HG02840 (cell line): ENCODE measurements around the gene SNX32.
"Not testable (repeated sequence)": the region's sequence is repeated elsewhere in the genome, so short reads cannot be mapped to it uniquely, and the experiment has no call there.

ENCODE experiments used
- ATAC-seq: cut with Tn5 transposase; IDR thresholded peaks from one replicate; pipeline ENCODE4 v1.9.1; 2021; ENCODE audit warnings: mild to moderate bottlenecking, moderate library complexity, moderate number of reproducible peaks; ENCODE audit not compliant: unreplicated experiment, low FRiP score

Gene SNX32

DNA sequence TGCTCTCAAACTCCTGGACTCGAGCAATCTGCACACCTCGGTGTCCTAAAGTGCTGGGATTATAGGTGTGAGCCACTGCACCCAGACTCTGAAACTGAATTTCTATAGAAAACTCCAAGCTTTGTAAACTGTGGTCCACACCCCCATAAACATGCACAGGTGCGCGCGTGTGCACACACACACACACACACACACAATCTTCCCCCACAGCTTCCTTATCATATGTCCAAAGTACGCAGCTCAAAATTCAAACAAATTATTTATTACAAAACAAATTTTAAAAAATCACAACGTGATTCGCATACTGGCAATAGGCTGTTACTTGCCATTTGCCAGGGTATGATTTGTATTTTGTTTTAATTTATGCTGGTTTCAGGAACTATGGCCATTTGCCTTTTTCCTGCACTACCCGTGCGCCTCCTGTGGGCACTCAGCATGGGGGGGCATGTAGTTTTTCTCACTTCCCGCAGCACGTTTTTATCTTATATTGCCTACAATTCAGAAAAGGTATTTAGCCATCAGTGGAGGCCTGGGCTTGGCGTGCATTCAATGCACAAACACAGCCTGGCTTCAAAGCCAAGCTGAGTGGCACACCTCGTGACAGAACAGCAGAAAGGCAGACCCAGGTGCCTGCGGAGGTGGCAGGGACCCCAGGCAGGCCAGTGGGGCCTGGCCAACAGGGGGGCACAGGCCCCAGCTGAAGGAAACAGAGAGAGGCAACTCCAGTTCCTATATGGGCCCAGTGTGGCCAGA, 10.8 kb upstream of the SNX32 start:
- ATAC-seq, result no peak

DNA sequence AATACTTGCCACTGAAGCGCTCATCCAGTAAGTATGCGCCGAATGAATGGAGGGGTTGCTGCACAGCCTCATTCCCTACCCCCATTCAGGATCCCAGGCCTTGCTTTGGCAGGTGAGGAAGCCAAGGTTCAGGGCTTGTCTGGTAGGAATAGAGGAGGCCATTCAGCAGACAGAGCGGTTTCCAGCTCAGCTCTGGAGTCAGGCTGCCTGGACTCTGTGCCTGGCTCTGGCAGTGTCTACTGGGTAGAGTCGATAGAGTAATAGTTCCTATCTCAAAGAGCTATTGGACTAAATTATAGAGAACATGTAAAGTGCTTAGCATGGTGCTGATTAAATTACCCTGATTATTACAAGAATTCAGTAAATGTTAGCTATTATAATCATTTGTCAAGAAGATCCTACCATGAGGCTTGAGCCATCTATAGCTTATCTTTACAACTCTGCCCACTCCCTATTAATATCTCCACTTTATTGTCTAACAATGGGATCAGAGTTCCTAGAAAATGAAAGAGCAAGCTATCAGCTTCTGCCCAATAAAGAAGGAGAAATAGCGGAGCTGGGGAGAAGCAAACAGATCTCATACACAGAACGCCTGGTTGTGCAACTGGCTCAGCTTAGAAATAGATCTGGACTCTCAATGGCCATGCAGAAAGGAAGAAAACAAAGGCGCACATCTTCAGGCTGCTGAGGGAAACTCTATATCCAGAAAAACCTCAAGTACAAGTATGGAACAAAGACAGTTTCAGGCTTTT, 6.6 kb upstream of the SNX32 start:
- no peak for ATAC-seq

DNA sequence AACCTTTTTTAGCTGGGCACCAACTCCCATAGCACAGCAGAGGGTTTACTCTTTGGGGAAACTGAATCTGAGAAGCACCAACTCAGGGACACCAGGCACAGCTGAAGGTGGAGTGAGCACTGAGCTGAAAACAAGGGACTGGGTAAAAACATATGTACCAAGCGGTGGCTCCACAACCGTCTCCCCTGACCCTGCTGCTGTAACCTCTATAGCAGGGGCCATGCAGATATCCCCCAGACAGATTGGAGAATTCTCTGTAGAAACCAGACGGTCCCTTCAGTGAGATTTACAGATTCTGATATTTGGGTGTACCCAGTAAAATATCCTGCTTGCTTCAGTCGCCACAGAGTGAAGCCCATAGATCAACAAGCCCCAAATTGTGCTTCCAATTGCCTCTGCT, 4.3 kb upstream of the SNX32 start:
- ATAC-seq, result no peak

DNA sequence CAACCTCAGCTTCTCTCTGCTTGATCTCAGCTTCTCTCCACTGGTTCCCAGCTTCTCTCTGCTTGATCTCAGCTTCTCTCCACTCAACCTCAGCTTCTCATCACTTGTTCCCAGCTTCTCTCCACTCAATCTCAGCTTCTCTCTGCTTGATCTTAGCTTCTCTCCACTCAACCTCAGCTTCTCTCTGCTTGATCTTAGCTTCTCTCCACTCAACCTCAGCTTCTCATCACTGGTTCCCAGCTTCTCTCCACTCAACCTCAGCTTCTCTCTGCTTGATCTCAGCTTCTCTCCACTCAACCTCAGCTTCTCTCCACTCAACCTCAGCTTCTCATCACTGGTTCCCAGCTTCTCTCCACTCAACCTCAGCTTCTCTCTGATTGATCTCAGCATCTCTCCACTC, 1.5 kb upstream of the SNX32 start:
- ATAC-seq, result not testable (repeated sequence)

DNA sequence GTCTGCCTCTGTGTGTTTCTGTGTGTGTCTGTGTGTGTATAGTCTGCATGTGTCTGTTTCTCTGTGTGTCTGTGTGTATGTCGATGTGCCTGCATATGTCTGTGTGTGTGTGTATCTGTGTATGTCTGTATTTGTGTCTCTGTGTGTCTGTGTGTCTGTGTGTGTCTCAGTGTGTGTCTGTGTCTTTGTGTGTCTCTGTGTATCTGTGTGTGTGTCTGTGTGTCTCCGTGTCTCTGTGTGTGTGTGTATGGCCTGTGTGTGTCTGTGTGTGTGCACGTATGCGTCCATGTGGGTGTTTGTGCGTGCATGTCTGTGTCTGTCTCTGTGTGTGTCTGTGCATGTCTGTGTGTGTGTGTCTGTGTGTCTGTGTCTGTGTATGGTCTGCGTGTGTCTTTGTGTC, 439 bp downstream of the SNX32 start:
- no peak for ATAC-seq

DNA sequence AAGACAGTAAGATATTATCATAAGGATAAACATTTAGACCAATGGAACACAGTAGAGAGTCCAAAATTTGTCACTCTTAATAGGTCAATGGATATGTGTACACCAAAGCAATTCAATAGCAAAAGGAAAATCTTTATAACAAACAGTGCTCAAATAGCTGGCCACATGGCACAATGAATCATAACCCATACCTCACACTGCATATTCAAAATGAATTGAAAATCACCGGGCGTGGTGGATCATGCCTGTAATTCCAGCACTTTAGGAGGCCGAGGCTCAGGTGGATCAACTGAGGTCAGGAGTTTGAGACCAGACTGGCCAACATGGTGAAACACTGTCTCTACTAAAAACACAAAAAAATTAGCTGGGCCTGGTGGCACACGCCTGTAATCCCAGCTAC, 8.4 kb downstream of the SNX32 start:
- ATAC-seq, result no peak

DNA sequence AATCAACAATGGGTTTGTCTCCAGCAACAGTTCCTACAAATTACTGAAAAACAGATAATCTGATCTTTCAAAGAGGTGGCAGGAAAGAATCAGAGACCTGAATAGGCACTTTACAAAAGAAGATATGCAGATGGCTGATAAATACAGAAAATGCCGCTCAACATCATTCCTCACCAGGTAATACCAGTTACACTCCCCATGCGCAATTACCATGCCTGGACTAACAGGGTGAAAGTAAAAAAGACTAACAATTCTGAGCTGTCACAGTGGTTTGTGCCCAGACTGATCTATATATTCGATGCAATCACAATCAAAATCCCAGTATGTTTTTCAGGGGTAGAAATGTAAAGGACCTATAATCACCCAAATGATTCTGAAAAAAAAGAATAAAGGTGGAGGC, 10.0 kb downstream of the SNX32 start:
- no peak for ATAC-seq

DNA sequence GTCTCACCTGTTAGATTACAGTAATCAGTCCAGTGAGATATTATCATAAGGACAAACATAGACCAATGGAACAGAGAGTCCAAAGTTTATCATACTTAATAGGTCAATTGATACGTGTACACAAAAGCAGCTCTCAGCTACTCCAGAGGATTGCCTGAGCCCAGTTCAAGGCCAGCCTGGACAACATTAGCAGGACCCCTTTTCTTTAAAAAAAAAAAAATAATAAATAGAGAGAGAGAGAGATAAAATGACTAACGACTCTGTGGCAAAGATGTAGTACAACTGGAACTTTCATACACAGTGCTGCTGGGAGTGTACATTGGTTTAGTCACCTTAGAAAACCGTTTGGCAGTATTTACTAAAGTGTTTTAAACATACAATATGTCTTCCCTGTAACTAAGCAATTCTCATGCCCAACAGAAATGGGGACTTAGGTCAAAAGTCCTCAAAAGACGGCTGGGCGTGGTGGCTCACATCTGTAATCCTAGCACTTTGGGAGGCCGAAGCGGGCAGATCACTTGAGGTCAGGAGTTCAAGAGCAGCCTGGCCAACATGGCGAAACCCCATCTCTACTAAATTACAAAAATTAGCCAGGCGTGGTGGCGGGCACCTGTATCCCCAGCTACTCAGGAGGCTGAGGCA, 10.6 kb downstream of the SNX32 start:
- no peak for ATAC-seq

DNA sequence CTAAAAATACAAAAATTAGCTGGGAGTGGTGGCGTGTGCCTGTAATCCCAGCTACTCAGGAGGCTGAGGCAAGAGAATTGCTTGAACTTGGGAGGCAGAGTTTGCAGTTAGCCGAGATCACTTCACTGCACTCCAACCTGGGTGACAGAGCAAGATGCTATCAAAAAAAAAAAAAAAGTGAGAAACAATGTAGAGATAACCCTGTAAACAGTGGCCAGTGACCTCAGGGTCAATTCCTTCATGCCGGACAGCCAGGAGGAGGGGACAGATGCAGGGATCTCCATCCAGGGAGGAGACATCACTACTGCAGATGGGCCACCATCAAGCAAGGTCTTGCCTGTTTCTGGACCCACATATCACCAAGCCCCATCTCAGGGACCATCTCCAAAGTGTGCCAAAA, 14.0 kb downstream of the SNX32 start:
- no peak for ATAC-seq

DNA sequence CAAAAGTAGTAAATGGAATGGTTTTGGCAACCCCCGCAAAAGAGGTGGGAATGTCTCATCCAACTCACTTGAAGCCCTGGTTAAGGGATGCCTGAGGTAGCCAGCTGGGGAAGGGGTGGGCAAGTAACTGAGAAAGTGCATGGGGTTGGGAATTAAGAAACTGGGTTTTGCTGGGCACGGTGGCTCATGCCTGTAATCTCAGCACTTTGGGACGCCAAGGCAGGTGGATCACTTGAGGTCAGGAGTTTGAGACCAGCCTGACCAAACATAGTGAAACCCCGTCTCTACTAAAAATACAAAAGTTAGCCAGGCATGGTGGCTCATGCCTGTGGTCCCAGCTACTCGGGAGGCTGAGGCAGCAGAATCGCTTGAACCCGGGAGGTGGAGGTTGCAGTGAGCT, 14.9 kb downstream of the SNX32 start:
- not testable (repeated sequence) for ATAC-seq

DNA sequence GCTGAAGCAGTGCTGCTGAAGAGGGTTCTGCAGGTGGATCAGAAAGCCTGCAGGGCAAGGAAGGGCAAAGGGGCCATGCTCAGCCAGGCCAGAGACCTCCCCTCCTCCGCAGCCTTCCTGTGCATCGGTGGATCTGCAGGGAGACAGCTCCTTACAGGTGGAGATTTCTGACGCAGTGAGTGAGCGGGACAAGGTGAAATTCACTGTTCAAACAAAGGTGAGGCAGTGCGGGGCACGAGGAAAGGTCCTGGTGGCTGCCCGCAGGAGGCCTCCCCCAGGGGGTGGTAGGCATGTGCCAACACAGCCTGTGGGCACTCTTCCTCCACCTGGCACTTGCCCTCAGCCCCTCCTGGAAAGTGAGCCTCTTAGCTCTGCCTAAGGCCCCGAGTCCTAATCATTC, 15.6 kb downstream of the SNX32 start:
- no peak for ATAC-seq

DNA sequence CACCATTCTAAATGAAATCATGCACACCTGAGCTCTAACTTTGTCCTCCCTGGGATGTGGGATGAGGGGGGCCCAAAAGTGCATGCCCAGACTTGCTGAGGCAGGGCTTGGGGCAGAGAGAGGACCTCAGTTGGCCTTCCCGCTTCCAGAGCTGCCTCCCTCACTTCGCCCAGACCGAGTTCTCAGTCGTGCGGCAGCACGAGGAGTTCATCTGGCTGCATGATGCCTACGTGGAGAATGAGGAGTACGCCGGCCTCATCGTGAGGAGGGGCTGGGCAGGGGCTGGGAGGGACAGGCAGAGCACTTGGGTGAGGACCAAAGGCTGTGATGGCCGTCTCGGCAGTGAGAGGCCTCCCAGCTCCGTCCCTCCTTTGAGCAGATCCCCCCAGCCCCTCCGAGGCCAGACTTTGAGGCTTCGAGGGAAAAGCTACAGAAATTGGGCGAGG, 16.0 kb downstream of the SNX32 start:
- no peak for ATAC-seq

DNA sequence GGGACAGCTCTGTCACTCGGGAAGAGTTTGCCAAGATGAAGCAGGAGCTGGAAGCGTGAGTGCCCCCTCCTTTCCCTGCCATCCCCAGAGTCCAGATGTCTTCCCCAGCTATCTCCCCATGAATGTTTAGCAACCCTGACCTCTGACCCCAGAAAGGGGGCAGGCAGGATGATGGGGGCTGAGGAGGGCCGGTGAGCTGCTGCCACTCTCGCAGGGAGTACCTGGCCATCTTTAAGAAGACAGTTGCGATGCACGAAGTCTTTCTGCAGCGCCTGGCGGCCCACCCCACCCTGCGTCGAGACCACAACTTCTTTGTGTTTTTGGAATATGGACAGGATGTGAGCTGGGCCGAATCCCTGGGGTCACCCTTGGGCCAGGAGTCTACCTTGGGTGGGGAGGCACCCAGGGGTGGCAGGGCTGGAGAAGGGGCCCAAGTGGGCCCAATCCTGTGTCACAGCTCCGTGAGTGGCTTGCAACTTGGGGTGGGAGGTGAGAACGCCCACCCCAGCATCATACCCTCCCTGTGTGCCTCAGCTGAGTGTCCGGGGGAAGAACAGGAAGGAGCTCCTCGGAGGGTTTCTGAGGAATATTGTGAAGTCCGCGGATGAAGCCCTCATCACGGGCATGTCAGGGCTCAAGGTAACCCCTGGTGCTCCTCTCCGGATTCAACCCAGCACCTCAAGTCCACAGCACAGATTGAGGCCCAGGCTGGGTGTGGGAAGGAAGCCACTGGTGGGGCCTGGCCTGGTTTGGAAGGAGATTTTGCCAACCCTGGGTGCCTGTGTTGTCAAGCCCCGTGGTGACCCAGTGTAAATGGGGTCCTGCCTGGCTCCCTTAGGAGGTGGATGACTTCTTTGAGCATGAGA, 16.7 kb downstream of the SNX32 start:
- no peak for ATAC-seq

DNA sequence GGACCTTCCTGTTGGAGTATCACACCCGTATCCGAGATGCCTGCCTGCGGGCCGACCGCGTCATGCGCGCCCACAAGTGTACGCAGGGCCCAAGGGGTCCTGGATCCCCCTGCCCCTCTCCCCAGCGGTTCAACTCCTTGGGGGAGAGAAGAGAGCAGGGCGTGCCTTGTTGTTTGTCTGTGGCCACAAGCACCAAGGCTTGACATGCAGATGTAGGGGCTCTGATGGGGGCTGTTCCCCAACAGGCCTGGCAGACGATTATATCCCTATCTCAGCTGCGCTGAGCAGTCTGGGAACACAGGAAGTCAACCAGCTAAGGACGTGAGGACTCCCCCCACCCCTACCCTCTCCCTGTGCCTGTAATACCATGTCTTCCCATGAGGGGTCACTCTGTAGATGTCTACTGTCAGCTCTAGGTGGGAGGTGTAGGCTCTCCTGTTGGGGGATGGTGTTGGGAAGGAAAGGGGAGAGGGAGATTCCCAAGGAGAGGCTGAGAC, 17.4 kb downstream of the SNX32 start:
- no peak for ATAC-seq

DNA sequence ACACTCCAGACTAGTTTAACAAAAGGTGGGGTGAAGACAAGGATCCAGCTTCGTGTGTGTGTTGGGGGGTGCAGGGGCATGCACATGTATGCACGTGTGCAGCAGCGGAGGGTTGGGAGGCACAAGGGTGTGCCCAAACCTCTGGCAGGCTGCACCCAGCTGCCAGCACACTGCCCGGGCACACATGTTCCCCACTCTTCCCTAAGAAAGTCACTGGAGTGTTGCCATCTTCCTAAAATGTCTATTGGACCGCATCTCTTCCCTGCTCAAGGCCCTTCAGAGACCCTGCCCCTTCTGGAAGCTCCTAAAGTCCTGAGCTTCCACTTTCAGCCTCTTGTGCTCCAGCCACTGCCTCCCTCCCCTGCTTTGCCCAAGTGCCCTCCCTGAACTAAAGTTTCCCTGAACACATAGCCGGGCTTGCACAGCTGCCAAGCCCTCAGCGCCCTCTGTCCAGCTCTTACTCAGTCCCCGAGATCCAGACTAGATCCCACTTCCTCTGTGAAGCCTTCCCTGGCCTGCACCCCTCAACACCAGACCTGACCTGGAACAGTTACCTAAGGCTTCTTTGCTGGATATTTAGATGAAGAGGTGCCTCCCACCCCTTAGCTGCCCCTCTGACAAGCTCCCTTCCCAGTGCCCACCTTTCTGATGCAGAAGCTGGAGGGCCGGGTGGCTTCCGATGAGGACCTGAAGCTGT, 18.2 kb downstream of the SNX32 start:
- ATAC-seq, result no peak

DNA sequence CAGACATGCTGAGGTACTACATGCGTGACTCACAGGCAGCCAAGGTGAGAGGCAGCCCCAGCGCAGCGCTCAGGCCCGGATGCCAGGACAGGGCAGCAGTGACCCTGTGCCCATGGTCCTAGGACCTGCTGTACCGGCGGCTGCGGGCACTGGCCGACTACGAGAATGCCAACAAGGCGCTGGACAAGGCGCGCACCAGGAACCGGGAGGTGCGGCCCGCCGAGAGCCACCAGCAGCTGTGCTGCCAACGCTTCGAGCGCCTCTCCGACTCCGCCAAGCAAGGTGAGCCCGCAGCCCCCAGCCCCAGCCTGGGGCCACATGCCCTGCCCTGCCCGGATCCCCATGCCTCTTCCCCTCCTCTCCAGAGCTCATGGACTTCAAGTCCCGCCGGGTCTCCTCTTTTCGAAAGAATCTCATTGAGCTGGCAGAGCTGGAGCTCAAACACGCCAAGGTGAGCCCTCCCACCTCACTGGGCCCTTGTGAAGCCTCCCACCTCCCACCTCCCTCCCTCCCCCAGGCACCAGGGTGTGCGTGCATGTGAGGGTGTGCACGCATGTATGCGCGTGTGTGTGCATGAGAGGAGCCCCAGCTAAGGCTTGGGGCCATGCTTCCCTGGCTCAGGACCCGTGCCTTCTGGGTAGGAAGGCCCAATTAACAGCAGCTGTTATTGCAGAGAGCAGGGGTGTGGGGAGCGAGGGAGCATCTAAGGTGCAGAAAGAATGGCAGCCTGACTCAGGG, 18.9 kb downstream of the SNX32 start:
- ATAC-seq, result no peak

DNA sequence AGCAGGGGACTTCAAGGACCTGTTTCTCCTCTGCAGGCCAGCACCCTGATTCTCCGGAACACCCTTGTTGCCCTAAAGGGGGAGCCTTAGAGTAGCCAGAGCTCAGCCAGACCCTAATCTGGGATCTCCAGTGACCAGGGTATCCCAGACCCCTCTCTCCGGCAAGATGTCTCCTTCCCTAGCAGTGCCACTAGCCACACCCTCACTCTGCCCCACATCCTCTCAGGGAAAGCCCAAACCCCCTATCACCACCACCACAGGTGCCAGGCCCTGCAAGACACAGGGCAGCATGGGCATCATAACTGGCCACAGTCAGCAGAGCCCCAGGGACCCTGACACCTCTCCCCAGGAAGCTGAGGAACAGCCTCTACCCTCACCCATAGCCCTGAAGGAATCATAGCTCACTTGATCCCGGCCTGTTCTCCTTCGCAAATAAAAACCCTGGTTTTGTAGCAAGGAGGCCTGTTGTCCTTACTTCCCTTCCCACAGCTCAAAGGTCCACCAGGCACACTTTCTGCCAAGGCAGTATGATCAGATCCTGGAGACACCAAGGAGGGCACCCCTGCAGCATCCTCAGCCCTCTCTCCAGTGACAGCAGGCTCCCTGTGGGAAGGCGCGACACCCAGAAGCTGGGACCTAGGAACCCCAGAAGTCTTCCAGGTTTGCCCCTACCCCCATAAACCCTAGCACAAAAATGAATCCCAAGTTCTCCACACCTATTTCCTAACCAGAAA, 19.6 kb downstream of the SNX32 start:
- ATAC-seq, result no peak

DNA sequence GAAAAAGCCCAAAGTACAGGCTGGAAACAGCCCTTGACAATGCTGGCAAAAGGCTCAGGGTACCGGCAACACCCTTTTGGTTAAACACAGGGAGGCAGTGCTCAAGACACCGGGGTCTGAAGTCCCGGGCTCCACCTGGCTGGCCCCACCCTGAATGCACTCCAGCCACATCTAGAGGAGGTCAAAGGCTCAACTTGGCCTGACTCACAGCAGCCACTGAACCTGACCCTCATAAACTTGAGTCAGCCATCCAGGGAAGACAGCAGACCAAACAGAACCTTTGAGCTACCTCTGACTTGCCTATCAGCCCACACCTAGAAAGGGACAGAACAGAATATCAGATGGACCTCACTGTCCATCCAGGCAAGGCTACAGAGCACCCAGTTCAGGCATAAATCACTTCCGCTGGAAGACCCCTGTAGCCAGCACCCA, 20.4 kb downstream of the SNX32 start:
- ATAC-seq, result no peak
